Measurements from ENCODE around the gene AIDA. TPM values are rescaled to one million over a fixed set of nuclear protein-coding genes. Genes with fewer than 3 reads are reported as not detected.

Gene AIDA
- total RNA-seq, 1 experiment from 2014 or later, result 80.0 TPM

GRCh38 chr1:222656391-222657155 lies 55.7 kb downstream of the AIDA start:
- BruUV-seq (replicated peaks), result no TSS peak

GRCh38 chr1:222654849-222655248 lies 57.4 kb downstream of the AIDA start:
- TF ChIP-seq CTCF (conservative IDR thresholded peaks at IDR 0.05; ENCODE audit: low read depth, low read length), result no peak
- TF ChIP-seq EZH2 (IDR thresholded peaks at IDR 0.05; ENCODE audit: borderline replicate concordance, low read depth, low read length, poor library complexity, severe bottlenecking), result no peak
- ChIA-PET CTCF (no interaction called here), POLR2A (ENCODE audit: low non-redundant PET) (no interaction called here)
- Histone ChIP-seq H3K27me3 (replicated peaks; ENCODE audit: insufficient read depth, low read depth, low read length, poor library complexity) (no peaks in the 10 kb centered on the region), H3K4me1 (ENCODE audit: insufficient read depth, low read length, poor library complexity, severe bottlenecking) (peaks cover 11% of the 10 kb centered on the region), H3K36me3 (ENCODE audit: insufficient read depth, low read length, poor library complexity, severe bottlenecking) (peaks cover 82% of the 10 kb centered on the region), H3K9me3 (ENCODE audit: low read depth, low read length, poor library complexity, severe bottlenecking) (no peaks in the 10 kb centered on the region), H3K4me3 (ENCODE audit: low read depth, low read length, poor library complexity, severe bottlenecking) (no peak overlapping the region), H3K27ac (ENCODE audit: low read depth, low read length, poor library complexity, severe bottlenecking) (no peak overlapping the region)
- BruUV-seq (replicated peaks), result no TSS peak
- intact Hi-C loops (cut with micrococcal nuclease; ENCODE audit: unreplicated experiment), result no loop called here
- DNase-seq (ENCODE audit: low spot score), result peak; percentile 9

More at GRCh38 chr1:222656391-222657155, 55.7 kb downstream of the AIDA start:
- no peak overlapping the region for H3K4me3 ChIP-seq (ENCODE audit: low read depth, low read length, poor library complexity, severe bottlenecking)
- peaks cover 11% of the 10 kb centered on the region for H3K4me1 ChIP-seq (ENCODE audit: insufficient read depth, low read length, poor library complexity, severe bottlenecking)
- peaks cover 82% of the 10 kb centered on the region for H3K36me3 ChIP-seq (ENCODE audit: insufficient read depth, low read length, poor library complexity, severe bottlenecking)
- intact Hi-C loops (cut with micrococcal nuclease; ENCODE audit: unreplicated experiment), result no loop called here
- ChIA-PET POLR2A (ENCODE audit: low non-redundant PET) (no interaction called here), CTCF (no interaction called here)
- H3K9me3 ChIP-seq (ENCODE audit: low read depth, low read length, poor library complexity, severe bottlenecking), result no peaks in the 10 kb centered on the region
- DNase-seq (ENCODE audit: low spot score), result peak; percentile 42
- H3K27ac ChIP-seq (ENCODE audit: low read depth, low read length, poor library complexity, severe bottlenecking), result no peak overlapping the region
- H3K27me3 ChIP-seq (replicated peaks; ENCODE audit: insufficient read depth, low read depth, low read length, poor library complexity), result no peaks in the 10 kb centered on the region
- no peak for TF ChIP-seq CTCF (conservative IDR thresholded peaks at IDR 0.05; ENCODE audit: low read depth, low read length)
- no peak for TF ChIP-seq EZH2 (IDR thresholded peaks at IDR 0.05; ENCODE audit: borderline replicate concordance, low read depth, low read length, poor library complexity, severe bottlenecking)

- BruUV-seq (replicated peaks), result no TSS peak
- Histone ChIP-seq H3K4me1 (ENCODE audit: insufficient read depth, low read length, poor library complexity, severe bottlenecking) (peaks cover 11% of the 10 kb centered on the region), H3K27me3 (replicated peaks; ENCODE audit: insufficient read depth, low read depth, low read length, poor library complexity) (no peaks in the 10 kb centered on the region), H3K4me3 (ENCODE audit: low read depth, low read length, poor library complexity, severe bottlenecking) (no peak overlapping the region), H3K9me3 (ENCODE audit: low read depth, low read length, poor library complexity, severe bottlenecking) (no peaks in the 10 kb centered on the region), H3K36me3 (ENCODE audit: insufficient read depth, low read length, poor library complexity, severe bottlenecking) (peaks cover 76% of the 10 kb centered on the region), H3K27ac (ENCODE audit: low read depth, low read length, poor library complexity, severe bottlenecking) (no peak overlapping the region)
- DNase-seq (ENCODE audit: low spot score), result no peak
- intact Hi-C loops (cut with micrococcal nuclease; ENCODE audit: unreplicated experiment), result no loop called here
- CTCF ChIA-PET, result no interaction called here
- TF ChIP-seq EZH2 (IDR thresholded peaks at IDR 0.05; ENCODE audit: borderline replicate concordance, low read depth, low read length, poor library complexity, severe bottlenecking), result no peak
- no peak for TF ChIP-seq CTCF (conservative IDR thresholded peaks at IDR 0.05; ENCODE audit: low read depth, low read length)
- POLR2A ChIA-PET (ENCODE audit: low non-redundant PET), result no interaction called here
These were observed 59.0 kb downstream of the AIDA start for GRCh38 chr1:222653178-222653827.
